HG03039 (cell line): ENCODE results near the gene APOBEC3F.
"Not testable (repeated sequence)": the region's sequence is repeated elsewhere in the genome, so short reads cannot be mapped to it uniquely, and the experiment has no call there.

Experiments used
- ATAC-seq: cut with Tn5 transposase; IDR thresholded peaks from one replicate; pipeline ENCODE4 v1.9.1; 2021; ENCODE audit warnings: mild to moderate bottlenecking, moderate library complexity; ENCODE audit not compliant: unreplicated experiment

The APOBEC3F gene

GRCh38 chr22:39068033-39068785 is 27.5 kb downstream of the APOBEC3F start:
- ATAC-seq: no peak

- no peak for ATAC-seq
Observed at GRCh38 chr22:39070186-39070585, 29.5 kb downstream of the APOBEC3F start.

- not testable (repeated sequence) for ATAC-seq
Observed at GRCh38 chr22:39072581-39072981, 31.9 kb downstream of the APOBEC3F start.

GRCh38 chr22:39073981-39074380 is 33.3 kb downstream of the APOBEC3F start:
- ATAC-seq: no peak

GRCh38 chr22:39076155-39077025 is 35.7 kb downstream of the APOBEC3F start:
- not testable (repeated sequence) for ATAC-seq

- peak; percentile 55 for ATAC-seq
Observed at GRCh38 chr22:39077026-39077840, 36.6 kb downstream of the APOBEC3F start, which contains the start of gene APOBEC3G. APOBEC3G (plus strand) TSS chr22:39077275; CDS start chr22:39077362, 87 bp downstream.

- not testable (repeated sequence) for ATAC-seq
Observed at GRCh38 chr22:39077912-39078311, 37.2 kb downstream of the APOBEC3F start.

GRCh38 chr22:39078329-39078728 is 37.7 kb downstream of the APOBEC3F start:
- no peak for ATAC-seq

- not testable (repeated sequence) for ATAC-seq
Observed at GRCh38 chr22:39079054-39079637, 38.5 kb downstream of the APOBEC3F start.

GRCh38 chr22:39080052-39080762 is 39.5 kb downstream of the APOBEC3F start:
- ATAC-seq: no peak

- no peak for ATAC-seq
Observed at GRCh38 chr22:39081016-39081415, 40.4 kb downstream of the APOBEC3F start.

- ATAC-seq: no peak
Observed at GRCh38 chr22:39081598-39081997, 40.9 kb downstream of the APOBEC3F start.

GRCh38 chr22:39083212-39084165 is 42.8 kb downstream of the APOBEC3F start:
- ATAC-seq: no peak

- ATAC-seq: no peak
Observed at GRCh38 chr22:39084666-39085065, 44.0 kb downstream of the APOBEC3F start.

GRCh38 chr22:39087098-39087497 is 46.4 kb downstream of the APOBEC3F start:
- ATAC-seq: no peak

- ATAC-seq: no peak
Observed at GRCh38 chr22:39087881-39088684, 47.4 kb downstream of the APOBEC3F start.

GRCh38 chr22:39088685-39089032 is 48.0 kb downstream of the APOBEC3F start:
- ATAC-seq: no peak

GRCh38 chr22:39089928-39090327 is 49.3 kb downstream of the APOBEC3F start:
- no peak for ATAC-seq
